Endothelial cell of umbilical vein (primary cell): ENCODE measurements around the gene ZBTB12. TPM values are rescaled to one million over a fixed set of nuclear protein-coding genes. Genes with fewer than 3 reads are reported as not detected.

ENCODE experiments used
- BruUV-seq: library from RNA; stranded (reverse); fragments of 400-500 nt; replicated peaks from 2 replicates; lab custom pipeline; 2021; lab: Mats Ljungman, UMichigan
- CTCF ChIA-PET: fragments of 300-600, 350-600 bp; sonication (Branson Sonifier 250); formaldehyde crosslinking; loops from one replicate; lab custom pipeline; 2021; ENCODE audit warnings: antibody characterized with exemption, inconsistent platforms; lab: Charles Lee
- POLR2A ChIA-PET: fragments of 300-600, 350-600 bp; sonication (Branson Sonifier 250); formaldehyde crosslinking; loops from one replicate; lab custom pipeline; 2021; ENCODE audit warnings: antibody characterized with exemption, inconsistent platforms; lab: Charles Lee
- DNase-seq: peaks from one replicate; pipeline ENCODE4 v3.0.0-alpha.2; 2011; ENCODE audit warnings: low read depth, low spot score
- FAIRE-seq: peaks from 2 replicates; lab custom pipeline; 2011; peaks lifted over from hg19 to GRCh38; lab: Jason Lieb, UNC
- H2AFZ ChIP-seq: 2 replicates; pipeline ENCODE4 v1.6.0; 2012; ENCODE audit warnings: low read depth, low read length, control low read depth, inconsistent platforms
- H3K27ac ChIP-seq: 2 replicates; pipeline ENCODE4 v1.5.1; 2011; ENCODE audit warnings: low read depth, mild to moderate bottlenecking, control low read depth, low read length, moderate library complexity; ENCODE audit not compliant: insufficient read depth
- H3K27me3 ChIP-seq, 2 experiments: 2 replicates each; pipeline versions ENCODE4 v1.6.0 to v1.6.1; 2011; ENCODE audit warnings: low read length in 2 of 2, mixed read lengths in 1 of 2; ENCODE audit not compliant: control insufficient read depth in 2 of 2, insufficient read depth in 2 of 2
- H3K36me3 ChIP-seq, 2 experiments: 2 replicates in 1 of 2; 3 replicates in 1 of 2; pipeline ENCODE4 v1.5.1; 2011; ENCODE audit warnings: low read length in 2 of 2, mild to moderate bottlenecking in 1 of 2, moderate library complexity in 1 of 2; ENCODE audit not compliant: control insufficient read depth in 2 of 2, insufficient read depth in 2 of 2; ENCODE audit errors: extremely low read depth in 1 of 2
- H3K4me1 ChIP-seq: 3 replicates; pipeline ENCODE4 v1.5.1; 2011; ENCODE audit warnings: mild to moderate bottlenecking, low read length; ENCODE audit not compliant: control insufficient read depth, insufficient read depth; ENCODE audit errors: extremely low read depth
- H3K4me2 ChIP-seq: 2 replicates; pipeline ENCODE4 v1.6.1; 2011; ENCODE audit warnings: low read length, control low read depth, mixed read lengths; ENCODE audit not compliant: insufficient read depth
- H3K4me3 ChIP-seq, 3 experiments: fragments of 200-600 bp in 1 of 3; sonication (generic), shearing (Covaris generic) in 1 of 3; replicated peaks in 1 of 3; 2 replicates each; pipeline ENCODE4 v1.5.1; 2011 to 2016; ENCODE audit warnings: control low read depth in 3 of 3, low read length in 3 of 3, mild to moderate bottlenecking in 2 of 3, inconsistent platforms in 1 of 3, low read depth in 1 of 3, moderate library complexity in 1 of 3; ENCODE audit not compliant: insufficient read depth in 1 of 3
- H3K79me2 ChIP-seq: 2 replicates; pipeline ENCODE4 v1.6.0; 2012; ENCODE audit warnings: low read length, inconsistent platforms; ENCODE audit not compliant: control insufficient read depth, insufficient read depth
- H3K9ac ChIP-seq: replicated peaks from 2 replicates; pipeline ENCODE3; 2011; ENCODE audit warnings: low read length, control low read depth; ENCODE audit not compliant: insufficient read depth; ENCODE audit errors: extremely low read depth
- H3K9me1 ChIP-seq: replicated peaks from 3 replicates; pipeline ENCODE4 v1.6.0; 2011; ENCODE audit warnings: mild to moderate bottlenecking, low read length; ENCODE audit not compliant: control insufficient read depth, insufficient read depth; ENCODE audit errors: extremely low read depth
- H3K9me3 ChIP-seq: replicated peaks from 2 replicates; pipeline ENCODE4 v1.5.1; 2012; ENCODE audit warnings: low read length, inconsistent platforms; ENCODE audit not compliant: control insufficient read depth, insufficient read depth
- H4K20me1 ChIP-seq: replicated peaks from 2 replicates; pipeline ENCODE3; 2011; ENCODE audit warnings: mild to moderate bottlenecking, low read length; ENCODE audit not compliant: control insufficient read depth, insufficient read depth; ENCODE audit errors: extremely low read depth
- CTCF ChIP-seq, 2 donors: IDR thresholded peaks; 1 replicate in 1 of 2; 2 replicates in 1 of 2; pipeline ENCODE4 v1.5.1; 2011; ENCODE audit warnings: low read length in 2 of 2, mild to moderate bottlenecking in 2 of 2, moderate library complexity in 2 of 2, control low read depth in 1 of 2, inconsistent platforms in 1 of 2, low read depth in 1 of 2; ENCODE audit not compliant: insufficient read depth in 1 of 2; ENCODE audit errors: extremely low read depth in 1 of 2
- EZH2 ChIP-seq: IDR thresholded peaks from 2 replicates; pipeline ENCODE4 v1.6.1; 2012; ENCODE audit warnings: borderline replicate concordance, low read depth, mild to moderate bottlenecking, moderate library complexity, low read length, inconsistent platforms; ENCODE audit not compliant: severe bottlenecking
- FOS ChIP-seq: IDR thresholded peaks from 2 replicates; pipeline ENCODE4 v1.6.1; 2011; ENCODE audit warnings: mild to moderate bottlenecking, low read length, moderate library complexity, borderline replicate concordance; ENCODE audit not compliant: insufficient read depth
- GATA2 ChIP-seq: IDR thresholded peaks from 2 replicates; pipeline ENCODE4 v1.7.0; 2011; ENCODE audit warnings: low read depth, mild to moderate bottlenecking, moderate library complexity, mixed read lengths, low read length; ENCODE audit not compliant: insufficient read length, insufficient read depth
- JUN ChIP-seq: IDR thresholded peaks from 2 replicates; pipeline ENCODE4 v1.6.1; 2011; ENCODE audit warnings: borderline replicate concordance, low read depth; ENCODE audit not compliant: insufficient read length, insufficient read depth
- MAX ChIP-seq: IDR thresholded peaks from 2 replicates; pipeline ENCODE4 v1.6.1; 2011; ENCODE audit not compliant: insufficient read depth, insufficient read length
- MYC ChIP-seq: IDR thresholded peaks from one replicate; pipeline ENCODE4 v1.6.1; 2011; ENCODE audit warnings: mild to moderate bottlenecking, low read depth, low read length
- POLR2A ChIP-seq: IDR thresholded peaks from 2 replicates; pipeline ENCODE4 v1.6.1; 2012; ENCODE audit warnings: low read depth, mild to moderate bottlenecking, control low read depth, low read length
- POLR2AphosphoS5 ChIP-seq: IDR thresholded peaks from 2 replicates; pipeline ENCODE4 v1.6.1; 2012; ENCODE audit warnings: low read depth, mild to moderate bottlenecking, control low read depth, low read length, moderate library complexity; ENCODE audit not compliant: insufficient read depth
- dilution Hi-C: fragments of 300-500 bp; cut with MboI; formaldehyde crosslinking; loops from one replicate; pipeline ENCODE4 v1.15.0; 2019; ENCODE audit warnings: low sequenced_read_pairs; ENCODE audit not compliant: extremely low pct_ligation_motif_present
- intact Hi-C: fragments of 100-400 bp; cut with micrococcal nuclease; formaldehyde crosslinking; loops from one replicate; pipeline ENCODE4 v1.10.0; 2022
- polyA plus RNA-seq, 4 experiments: library from polyadenylated mRNA; depleted of rRNA in 3 of 4; stranded (reverse) in 3 of 4; unstranded in 1 of 4; fragments of >200 nt; gene quantifications; 2 replicates each; pipeline versions ENCODE4 v1.2.1 to v1.2.3, GENCODE V29; 2011 to 2012; ENCODE audit warnings: missing spikeins in 1 of 4
- total RNA-seq: library from RNA; stranded (reverse); gene quantifications from 2 replicates; pipeline ENCODE4 v1.2.3, GENCODE V29; 2021

ZBTB12 gene
- total and polyA plus RNA-seq, 2 donors (not counting 3 experiments of a cell fraction or from before 2014, with no cell fraction given): 2.9 to 4.9 TPM

- TF ChIP-seq POLR2A (no peak), FOS (no peak), EZH2 (no peak), CTCF (IDR thresholded peaks at IDR 0.05; ENCODE audit: extremely low read depth in 1 of 2, insufficient read depth in 1 of 2, low read depth in 1 of 2, low read length in 2 of 2) (no peak), MYC (no peak), POLR2AphosphoS5 (no peak), JUN (no peak), MAX (no peak), GATA2 (no peak)
- dilution Hi-C loops: no loop called here
Measured at GRCh38 chr6:31920811-31921210, 18.9 kb upstream of the ZBTB12 start.

More at GRCh38 chr6:31920811-31921210, 18.9 kb upstream of the ZBTB12 start:
- no peaks in the 10 kb centered on the region for H3K27me3 ChIP-seq
- no peaks in the 10 kb centered on the region for H3K4me1 ChIP-seq
- POLR2A ChIA-PET: no interaction called here
- BruUV-seq: no TSS peak
- no peaks in the 10 kb centered on the region for H4K20me1 ChIP-seq
- no peak for DNase-seq
- H2AFZ ChIP-seq: no peak overlapping the region
- no peak overlapping the region for H3K27ac ChIP-seq
- H3K79me2 ChIP-seq: no peaks in the 10 kb centered on the region
- no peak overlapping the region for H3K4me2 ChIP-seq
- H3K4me3 ChIP-seq: no peak overlapping the region
- intact Hi-C loops: no loop called here
- no peaks in the 10 kb centered on the region for H3K9me3 ChIP-seq
- no peak for FAIRE-seq
- H3K9ac ChIP-seq: no peak overlapping the region
- no peaks in the 10 kb centered on the region for H3K9me1 ChIP-seq
- CTCF ChIA-PET: interaction anchor here (0.9 to 1.2 kb wide), 2 partner anchors 20 to 32 kb away, joined by 3 to 5 read pairs; no protein-coding TSS in a partner anchor
- H3K36me3 ChIP-seq: no peaks in the 10 kb centered on the region
